Sigmoid colon (tissue), 7 donors: Measurements from ENCODE around the gene IVD. TPM values are rescaled to one million over a fixed set of nuclear protein-coding genes. Genes with fewer than 3 reads are reported as not detected.
A peak's percentile ranks its signal among the peaks of the same experiment; 100 is the strongest.

Experiments used
- DNase-seq: peaks from one replicate; pipeline ENCODE4 v3.0.0-alpha.2; 2019
- H3K27ac ChIP-seq, 4 donors: fragments of 200-600 bp; sonication (generic); one replicate each; pipeline ENCODE4 v1.5.1; 2016 to 2019; ENCODE audit warnings: mild to moderate bottlenecking in 1 of 4
- H3K27me3 ChIP-seq, 3 donors: fragments of 200-600 bp; sonication (generic); one replicate each; pipeline ENCODE4 v1.5.1; 2019; ENCODE audit warnings: mild to moderate bottlenecking in 1 of 3
- H3K36me3 ChIP-seq, 4 donors: fragments of 200-600 bp; sonication (generic); one replicate each; pipeline ENCODE4 v1.5.1; 2016 to 2019
- H3K4me1 ChIP-seq, 4 donors: fragments of 200-600 bp; sonication (generic); one replicate each; pipeline ENCODE4 v1.5.1; 2017 to 2019
- H3K4me3 ChIP-seq, 4 donors: fragments of 200-600 bp; sonication (generic); one replicate each; pipeline ENCODE4 v1.5.1; 2017 to 2019; ENCODE audit warnings: mild to moderate bottlenecking in 2 of 4, moderate library complexity in 1 of 4
- H3K9me3 ChIP-seq, 4 donors: fragments of 200-600 bp in 3 of 4; sonication (generic) in 3 of 4; one replicate each; pipeline versions ENCODE4 v1.5.1 to v1.6.1; 2013 to 2019
- EP300 ChIP-seq, 4 donors: sonication (generic); formaldehyde crosslinking; IDR thresholded peaks; one replicate each; pipeline ENCODE4 v1.6.1; 2017; ENCODE audit warnings: antibody characterized with exemption in 4 of 4
- POLR2A ChIP-seq, 2 donors: fragments of 450-650 bp; IDR thresholded peaks; one replicate each; pipeline ENCODE4 v1.6.1; 2016; ENCODE audit warnings: antibody characterized with exemption in 2 of 2, mild to moderate bottlenecking in 2 of 2, moderate library complexity in 2 of 2
- POLR2AphosphoS5 ChIP-seq, 4 donors: sonication (generic); formaldehyde crosslinking; IDR thresholded peaks; one replicate each; pipeline ENCODE4 v1.6.1; 2017; ENCODE audit warnings: antibody characterized with exemption in 4 of 4
- WGBS, 2 donors: extraction: QIAGEN DNeasy Blood & Tissue Kit; methylation state at CpG; one replicate each; pipeline ENCODE4 v1.1.7; 2013; 5-methylcytosine and 5-hydroxymethylcytosine counted together
- intact Hi-C: fragments of 100-400 bp; cut with DNase I; formaldehyde crosslinking; loops from one replicate; pipeline ENCODE4 v1.15.1; 2023
- polyA plus RNA-seq, 3 donors: library from polyadenylated mRNA; stranded (reverse); fragments of 200-250 nt; gene quantifications; one replicate each; pipeline ENCODE4 v1.2.3, GENCODE V29; 2013
- total RNA-seq, 4 donors: library from RNA; depleted of rRNA; stranded (reverse); fragments of >200 nt; gene quantifications; one replicate each; pipeline ENCODE4 v1.1.0, GENCODE V29; 2016
- TF ChIP-seq, protein P1 (sequence below), 4 experiments: fragments of 450-650 bp in 3 of 4; fragments of 200-600 bp in 1 of 4; IDR thresholded peaks; one replicate each; pipeline ENCODE4 v1.5.1; 2016 to 2019; ENCODE audit warnings: antibody characterized with exemption in 4 of 4, mild to moderate bottlenecking in 3 of 4, moderate library complexity in 2 of 4
- donor health status: healthy with polysubstance abuse.
- donor health status: Bipolar disorder and iron deficiency.
- donor health status: healthy.

IVD gene
- total and polyA plus RNA-seq, 7 donors: 28.8 to 59.9 (median 50.8) TPM

- Histone ChIP-seq H3K9me3 (no peaks in the 10 kb centered on the region), H3K4me3 (no peak overlapping the region), H3K27ac (peak overlapping the region in 3 of 4 donors; percentile 11 to 44 (median 12)), H3K27me3 (no peaks in the 10 kb centered on the region), H3K4me1 (peaks cover 0 to 49% (median 36%) of the 10 kb centered on the region in 4 donors), H3K36me3 (no peaks in the 10 kb centered on the region)
- intact Hi-C loops: no loop called here
- TF ChIP-seq POLR2A (IDR thresholded peaks at IDR 0.05) (no peak), EP300 (IDR thresholded peaks at IDR 0.05) (no peak), POLR2AphosphoS5 (IDR thresholded peaks at IDR 0.05) (no peak)
- TF ChIP-seq, protein P1, sequence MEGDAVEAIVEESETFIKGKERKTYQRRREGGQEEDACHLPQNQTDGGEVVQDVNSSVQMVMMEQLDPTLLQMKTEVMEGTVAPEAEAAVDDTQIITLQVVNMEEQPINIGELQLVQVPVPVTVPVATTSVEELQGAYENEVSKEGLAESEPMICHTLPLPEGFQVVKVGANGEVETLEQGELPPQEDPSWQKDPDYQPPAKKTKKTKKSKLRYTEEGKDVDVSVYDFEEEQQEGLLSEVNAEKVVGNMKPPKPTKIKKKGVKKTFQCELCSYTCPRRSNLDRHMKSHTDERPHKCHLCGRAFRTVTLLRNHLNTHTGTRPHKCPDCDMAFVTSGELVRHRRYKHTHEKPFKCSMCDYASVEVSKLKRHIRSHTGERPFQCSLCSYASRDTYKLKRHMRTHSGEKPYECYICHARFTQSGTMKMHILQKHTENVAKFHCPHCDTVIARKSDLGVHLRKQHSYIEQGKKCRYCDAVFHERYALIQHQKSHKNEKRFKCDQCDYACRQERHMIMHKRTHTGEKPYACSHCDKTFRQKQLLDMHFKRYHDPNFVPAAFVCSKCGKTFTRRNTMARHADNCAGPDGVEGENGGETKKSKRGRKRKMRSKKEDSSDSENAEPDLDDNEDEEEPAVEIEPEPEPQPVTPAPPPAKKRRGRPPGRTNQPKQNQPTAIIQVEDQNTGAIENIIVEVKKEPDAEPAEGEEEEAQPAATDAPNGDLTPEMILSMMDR (IDR thresholded peaks at IDR 0.05): no peak
- DNase-seq: no peak
- 11 to 52% methylated on average over 9 of the region's 9 CpGs for WGBS, 2 donors
Observed at GRCh38 chr15:40445421-40445922, 39.9 kb downstream of the IVD start.

GRCh38 chr15:40446144-40446543 lies 40.5 kb downstream of the IVD start:
- no peak for DNase-seq
- Histone ChIP-seq H3K4me3 (no peak overlapping the region), H3K36me3 (no peaks in the 10 kb centered on the region), H3K4me1 (peaks cover 0 to 49% (median 34%) of the 10 kb centered on the region in 4 donors), H3K27me3 (no peaks in the 10 kb centered on the region), H3K27ac (peak overlapping the region in 2 of 4 donors; percentile 11 to 12), H3K9me3 (no peaks in the 10 kb centered on the region)
- TF ChIP-seq EP300 (IDR thresholded peaks at IDR 0.05) (no peak), POLR2AphosphoS5 (IDR thresholded peaks at IDR 0.05) (no peak)
- TF ChIP-seq, protein P1 (IDR thresholded peaks at IDR 0.05): no peak
- intact Hi-C loops: no loop called here
- 84% methylated on average over 3 of the region's 3 CpGs for WGBS, 2 donors

- no peaks in the 10 kb centered on the region for H3K36me3 ChIP-seq
- intact Hi-C loops: no loop called here
Observed at GRCh38 chr15:40448354-40448753, 42.8 kb downstream of the IVD start.

GRCh38 chr15:40449275-40449674 lies 43.7 kb downstream of the IVD start:
- intact Hi-C loops: no loop called here
- Histone ChIP-seq H3K27ac (no peak overlapping the region), H3K9me3 (no peaks in the 10 kb centered on the region), H3K4me3 (no peak overlapping the region), H3K36me3 (no peaks in the 10 kb centered on the region), H3K27me3 (no peaks in the 10 kb centered on the region), H3K4me1 (peaks cover 0 to 25% (median 19%) of the 10 kb centered on the region in 4 donors)
- DNase-seq: no peak
- TF ChIP-seq, protein P1 (IDR thresholded peaks at IDR 0.05): no peak
- TF ChIP-seq EP300 (IDR thresholded peaks at IDR 0.05) (no peak), POLR2AphosphoS5 (IDR thresholded peaks at IDR 0.05) (no peak), POLR2A (IDR thresholded peaks at IDR 0.05) (no peak)

More at GRCh38 chr15:40448354-40448753, 42.8 kb downstream of the IVD start:
- no peak overlapping the region for H3K27ac ChIP-seq
- 64 to 91% methylated on average over 4 of the region's 4 CpGs for WGBS, 2 donors
- H3K9me3 ChIP-seq: no peaks in the 10 kb centered on the region
- no peak overlapping the region for H3K4me3 ChIP-seq
- no peak for DNase-seq
- TF ChIP-seq POLR2AphosphoS5 (IDR thresholded peaks at IDR 0.05): no peak
- TF ChIP-seq, protein P1 (IDR thresholded peaks at IDR 0.05): no peak
- no peak for TF ChIP-seq EP300 (IDR thresholded peaks at IDR 0.05)
- TF ChIP-seq POLR2A (IDR thresholded peaks at IDR 0.05): no peak
- peaks cover 0 to 33% (median 18%) of the 10 kb centered on the region in 4 donors for H3K4me1 ChIP-seq
- no peaks in the 10 kb centered on the region for H3K27me3 ChIP-seq

DNA sequence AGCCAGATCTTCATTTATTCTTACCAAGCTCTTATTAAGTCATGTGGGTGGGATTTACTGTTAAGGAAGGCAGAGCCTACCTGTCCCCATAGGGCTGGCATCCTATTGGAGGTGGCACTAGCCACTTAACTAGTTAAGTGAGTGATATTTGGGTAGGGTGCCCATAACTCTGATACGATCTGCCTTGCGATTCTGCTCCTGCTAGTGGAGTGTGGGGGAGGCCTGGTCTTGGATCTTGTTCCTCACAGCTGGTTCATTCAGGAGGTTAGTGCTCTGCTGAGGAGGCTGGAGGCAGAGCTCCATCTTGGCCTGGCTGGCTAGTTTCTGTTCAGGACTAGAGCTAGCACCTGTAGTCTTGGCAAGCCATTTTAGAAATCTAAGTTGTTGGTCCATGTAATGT lies 44.5 kb downstream of the IVD start:
- H3K27ac ChIP-seq: no peak overlapping the region
- H3K27me3 ChIP-seq: no peaks in the 10 kb centered on the region
- H3K36me3 ChIP-seq: no peaks in the 10 kb centered on the region
- no peak overlapping the region for H3K4me3 ChIP-seq
- TF ChIP-seq, protein P1 (IDR thresholded peaks at IDR 0.05): no peak
- TF ChIP-seq EP300 (IDR thresholded peaks at IDR 0.05): no peak
- no peak for TF ChIP-seq POLR2AphosphoS5 (IDR thresholded peaks at IDR 0.05)
- TF ChIP-seq POLR2A (IDR thresholded peaks at IDR 0.05): no peak
- peaks cover 0 to 25% (median 21%) of the 10 kb centered on the region in 4 donors for H3K4me1 ChIP-seq
- no peak for DNase-seq
- 95 to 99% methylated on average over 2 of the region's 2 CpGs for WGBS, 2 donors
- H3K9me3 ChIP-seq: no peaks in the 10 kb centered on the region
- intact Hi-C loops: no loop called here
